ENCODE data around the gene OR5B2. TPM values are rescaled to one million over a fixed set of nuclear protein-coding genes. Genes with fewer than 3 reads are reported as not detected.
"Not testable (repeated sequence)": the region's sequence is repeated elsewhere in the genome, so short reads cannot be mapped to it uniquely, and the experiment has no call there.

The OR5B2 gene
- not detected for total RNA-seq

DNA sequence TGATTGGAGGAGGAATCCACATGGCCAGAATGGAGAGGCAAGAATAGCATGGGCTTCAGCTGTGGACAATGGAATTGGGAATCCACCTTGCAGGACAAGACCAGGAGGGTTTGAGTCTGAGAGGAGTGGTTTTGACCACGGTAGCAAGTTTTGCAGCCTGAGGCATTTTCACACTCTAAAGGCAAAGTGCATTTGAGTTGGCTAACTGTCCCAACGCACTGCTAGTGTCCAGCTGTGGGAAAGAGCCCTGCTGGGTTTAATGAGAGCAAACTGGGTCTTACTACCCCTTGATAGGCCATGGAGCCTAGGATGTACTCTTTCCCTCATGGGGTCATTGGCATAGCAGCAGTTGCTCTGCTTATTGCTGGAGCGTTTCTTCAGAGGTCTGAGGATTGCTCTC, at the start of gene OR5B2:
Gene OR5B2, minus strand, starts transcription at position 101 of the 400 bp plus-strand sequence. CDS start 4,860 bp downstream, outside the sequence.
- ATAC-seq: no peak

DNA sequence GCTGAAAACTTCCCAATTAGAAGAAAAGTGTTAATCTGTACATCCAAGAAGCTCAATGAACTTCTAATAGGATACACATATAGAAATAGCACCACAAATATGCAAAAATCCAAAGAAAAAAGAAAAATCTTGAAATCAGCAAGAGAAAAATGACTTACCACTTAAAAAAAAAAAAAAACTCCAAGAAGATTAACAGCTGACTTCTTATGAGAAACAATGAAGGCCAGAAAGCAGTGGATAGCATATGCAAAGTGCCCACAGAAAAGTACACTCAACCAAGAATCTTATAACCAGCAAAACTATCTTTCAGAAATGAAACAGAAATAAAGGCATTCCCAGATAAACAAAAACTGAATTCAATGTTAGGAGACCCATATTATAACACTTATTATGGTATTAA, 44.0 kb upstream of the OR5B2 start:
- no peak for ATAC-seq
- DNase-seq (ENCODE audit: low spot score): no peak
- intact Hi-C loops (cut with DNase I): no loop called here

More for the DNA sequence above, at the start of gene OR5B2:
- DNase-seq (ENCODE audit: low spot score): no peak
- intact Hi-C loops (cut with DNase I): no loop called here

DNA sequence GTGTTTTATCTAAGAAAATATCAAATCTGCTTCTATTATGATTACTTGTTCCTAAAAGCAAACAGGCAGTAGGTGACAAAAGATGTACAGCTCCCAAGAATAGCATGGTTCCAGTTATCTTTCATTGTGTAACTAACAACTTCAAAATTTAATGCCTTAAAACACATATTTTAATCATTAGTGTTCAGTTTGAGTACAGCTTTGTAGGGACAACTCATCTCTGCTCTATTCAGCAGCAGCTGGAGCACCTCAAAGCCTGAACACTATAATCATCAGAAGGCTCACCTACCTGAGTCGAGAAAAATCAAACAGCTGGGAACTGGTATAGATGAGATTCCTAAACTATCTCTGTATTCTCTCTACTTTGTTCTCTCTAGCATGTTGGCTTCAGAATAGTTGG, 38.4 kb upstream of the OR5B2 start:
- no peak for DNase-seq (ENCODE audit: low spot score)
- ATAC-seq: no peak
- intact Hi-C loops (cut with DNase I): no loop called here

DNA sequence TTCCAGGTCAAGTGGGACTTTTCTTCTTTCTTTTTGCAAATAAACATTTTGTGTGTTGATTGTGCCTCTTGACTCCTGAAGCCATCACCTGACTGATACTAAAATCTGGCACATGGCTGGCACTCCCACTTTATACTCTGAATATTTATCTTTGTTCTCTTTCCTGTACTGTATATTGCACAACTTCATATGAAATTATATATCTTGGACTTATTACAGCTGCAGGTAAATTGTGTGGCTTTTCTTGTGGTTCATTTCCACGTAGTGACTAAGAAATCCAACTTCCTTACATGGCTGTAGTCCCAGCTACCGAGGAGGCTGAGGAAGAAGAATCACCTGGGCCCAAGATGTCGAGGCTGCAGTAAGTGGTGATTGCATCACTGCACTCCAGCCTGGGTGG, 37.8 kb upstream of the OR5B2 start:
- intact Hi-C loops (cut with DNase I): no loop called here
- no peak for ATAC-seq
- no peak for DNase-seq (ENCODE audit: low spot score)

DNA sequence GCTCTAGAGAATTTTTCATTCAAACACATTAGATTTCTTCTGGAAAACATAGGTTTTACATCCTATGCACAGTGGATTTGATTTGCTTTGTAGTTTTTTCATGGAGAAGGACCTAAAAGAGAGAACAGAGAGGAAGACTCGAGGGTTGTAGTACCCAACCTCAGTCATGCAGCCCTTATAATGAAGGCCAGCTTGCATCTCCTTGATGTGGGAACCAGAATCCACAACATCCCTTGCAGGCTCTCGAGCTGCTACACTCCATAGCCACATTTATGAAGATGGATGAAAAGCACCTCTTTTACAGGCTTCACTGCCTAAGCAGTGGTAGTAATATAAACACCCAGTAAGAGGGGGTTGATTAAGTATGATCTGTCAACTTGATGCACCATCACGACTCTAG, 23.7 kb upstream of the OR5B2 start:
- no peak for DNase-seq (ENCODE audit: low spot score)
- intact Hi-C loops (cut with DNase I): no loop called here

DNA sequence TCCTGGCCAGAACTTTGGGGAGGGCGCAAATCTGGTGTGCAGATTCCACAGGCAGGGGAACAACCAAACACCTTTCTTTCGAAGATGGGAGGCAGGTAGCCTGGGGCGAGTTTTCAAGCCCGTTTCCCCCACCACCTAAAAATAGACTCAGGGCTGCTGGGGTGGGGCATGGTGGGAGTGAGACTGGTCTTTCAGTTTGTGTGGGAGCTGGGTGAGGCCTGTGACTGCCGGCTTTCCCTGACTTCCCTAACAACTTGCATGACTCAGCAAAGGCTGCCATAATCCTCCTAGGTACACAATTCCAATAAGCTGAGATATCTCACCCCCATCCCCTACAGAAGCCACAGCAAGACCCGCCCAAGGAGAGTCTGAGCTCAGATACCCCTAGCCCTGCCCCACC, 18.4 kb upstream of the OR5B2 start:
- no peak for ATAC-seq
- no peak for DNase-seq (ENCODE audit: low spot score)
- intact Hi-C loops (cut with DNase I): no loop called here

More for the DNA sequence above, 23.7 kb upstream of the OR5B2 start:
- no peak for ATAC-seq

DNA sequence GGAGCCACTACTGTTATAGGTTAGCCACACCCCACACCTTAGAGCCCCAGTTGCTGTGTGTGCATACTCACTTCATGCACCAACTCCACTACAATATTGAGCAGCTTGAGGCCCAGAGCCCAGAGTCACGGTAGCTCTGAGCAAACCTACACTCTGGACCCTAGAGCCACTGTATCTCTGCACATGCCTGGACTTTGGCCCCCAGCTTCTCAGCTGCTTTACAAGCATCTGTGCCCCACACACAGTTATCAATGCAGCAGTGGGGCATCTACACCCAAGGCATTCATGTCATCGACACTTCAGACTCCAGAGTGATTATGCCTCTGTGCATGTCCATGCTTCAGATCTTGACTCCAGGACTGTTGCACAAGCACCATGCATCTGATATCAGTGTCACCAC, 16.4 kb upstream of the OR5B2 start:
- ATAC-seq: no peak
- DNase-seq (ENCODE audit: low spot score): no peak
- intact Hi-C loops (cut with DNase I): no loop called here

DNA sequence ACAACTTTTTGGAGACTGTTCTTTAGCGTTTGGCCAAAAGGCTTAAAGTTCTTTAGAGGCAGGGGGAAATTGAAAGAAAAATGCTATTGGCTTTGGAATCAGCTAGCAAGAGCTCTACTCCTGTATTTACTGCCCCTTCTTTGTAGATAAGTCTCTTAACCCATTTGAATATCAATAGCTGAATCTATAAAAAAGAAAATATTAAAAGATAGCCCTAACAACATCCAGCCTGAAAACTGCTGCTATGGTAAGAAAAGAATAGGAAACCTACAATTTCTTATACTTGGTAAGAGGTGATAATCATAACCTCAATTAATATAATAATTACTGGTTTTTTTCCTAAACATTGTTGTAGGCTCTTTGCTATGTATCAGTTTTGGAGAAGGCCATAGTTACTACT, 14.2 kb upstream of the OR5B2 start, which contains the start of gene OR5B12:
Gene OR5B12, minus strand, starts transcription at position 101 of the 400 bp plus-strand sequence. CDS start 2,085 bp downstream, outside the sequence.
- ATAC-seq: no peak
- intact Hi-C loops (cut with DNase I): no loop called here
- DNase-seq (ENCODE audit: low spot score): no peak

DNA sequence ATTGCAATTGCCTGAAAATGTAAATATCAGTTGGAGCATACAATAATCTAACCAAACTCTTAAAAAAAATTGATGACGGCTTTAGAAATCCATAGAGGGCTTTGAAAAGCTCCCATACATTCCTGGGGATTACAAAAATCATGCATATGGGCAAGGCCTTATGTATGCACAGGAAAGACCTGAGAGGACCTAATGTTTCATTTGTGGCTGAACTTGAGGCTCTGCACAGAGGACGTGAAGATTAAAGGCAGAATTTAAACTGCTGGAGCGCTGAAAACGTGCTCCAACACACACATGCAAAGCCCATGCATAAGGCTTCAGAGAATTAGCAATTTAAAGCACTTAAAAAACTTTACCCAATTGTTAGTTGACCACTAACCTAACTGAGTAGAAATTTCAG, 10.6 kb upstream of the OR5B2 start:
- no peak for ATAC-seq
- DNase-seq (ENCODE audit: low spot score): no peak
- intact Hi-C loops (cut with DNase I): no loop called here

DNA sequence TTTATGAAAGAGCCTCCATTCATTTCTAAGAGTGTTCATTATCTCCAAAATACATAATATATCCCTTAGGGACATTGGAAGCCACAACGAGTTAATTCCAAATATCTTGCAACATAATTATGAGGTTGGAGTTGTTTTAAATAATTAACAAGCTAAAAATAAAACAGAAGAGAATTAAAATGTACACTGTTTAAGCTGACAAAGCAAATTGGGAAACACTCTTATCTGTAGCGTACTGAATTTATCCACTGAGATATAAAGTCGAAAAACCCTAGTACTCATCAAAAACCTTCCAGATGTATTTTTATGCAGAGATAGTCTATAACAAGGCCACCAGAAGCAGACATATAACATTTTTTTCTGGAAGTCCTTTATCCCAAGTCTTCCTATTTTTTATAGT, 6.3 kb upstream of the OR5B2 start:
- ATAC-seq (no peak), DNase-seq (ENCODE audit: low spot score) (no peak)
- intact Hi-C loops (cut with DNase I): no loop called here

DNA sequence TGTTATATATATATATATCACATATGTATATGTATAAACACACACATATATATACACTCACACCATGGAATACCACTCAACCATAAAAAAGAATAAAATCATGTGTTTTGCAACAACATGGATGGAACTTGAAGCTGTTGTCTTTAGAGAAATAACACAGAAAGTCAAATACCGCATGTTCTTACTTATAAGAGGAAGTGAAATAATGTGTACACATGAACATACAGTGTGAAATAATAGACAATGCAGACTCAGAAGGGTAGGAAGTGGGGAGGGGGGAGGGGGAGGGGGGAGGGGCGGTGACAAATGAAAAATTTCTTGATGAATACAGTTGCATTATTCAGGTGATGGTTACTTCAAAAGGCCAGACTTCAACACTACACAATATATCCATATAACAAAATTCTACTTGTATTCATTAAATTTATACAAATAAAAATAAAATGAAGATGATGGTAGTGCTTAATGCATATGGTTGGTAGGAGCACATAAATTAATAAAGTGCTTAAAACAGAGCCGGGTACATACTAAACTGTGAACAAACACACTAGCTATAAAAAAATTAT, 5.8 kb upstream of the OR5B2 start:
- DNase-seq (ENCODE audit: low spot score): no peak
- intact Hi-C loops (cut with DNase I): no loop called here
- no peak for ATAC-seq

DNA sequence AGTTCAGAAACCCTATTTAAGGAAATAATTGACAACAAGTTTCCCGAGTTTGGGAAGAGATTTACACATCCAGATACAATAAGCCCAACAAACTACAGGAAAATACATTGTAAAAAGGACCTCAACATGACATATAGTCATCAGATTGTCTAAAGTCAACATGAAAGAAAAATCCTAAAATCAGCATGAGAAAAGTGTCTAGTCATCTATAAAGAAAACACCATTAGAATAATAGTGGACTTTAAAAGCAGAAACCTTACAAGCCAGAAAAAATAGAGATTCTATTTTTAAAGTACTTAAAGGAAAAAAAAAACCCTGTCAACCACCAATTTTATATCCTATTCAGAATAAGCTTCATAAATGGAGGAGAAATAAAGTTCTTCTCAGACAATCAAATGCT, 1.4 kb upstream of the OR5B2 start:
- no peak for ATAC-seq
- intact Hi-C loops (cut with DNase I): no loop called here

DNA sequence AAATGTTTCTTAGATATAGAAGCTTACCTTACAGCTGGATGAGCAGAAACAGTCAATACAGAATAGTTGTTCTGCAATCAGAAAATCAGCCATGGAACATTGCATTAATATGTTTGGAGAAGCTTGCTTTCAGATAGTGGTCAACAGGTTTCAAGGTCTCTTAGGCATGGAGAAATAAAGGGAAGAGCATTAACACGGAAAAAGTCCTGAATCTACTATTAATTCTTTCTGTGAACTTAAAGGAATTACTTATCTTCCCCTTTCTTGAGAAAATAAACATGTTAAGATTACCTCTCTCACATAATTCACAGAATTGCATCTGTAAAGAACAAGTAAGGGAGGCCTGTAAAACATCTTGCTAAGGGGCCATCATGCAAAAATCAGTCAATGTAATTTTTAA, 21.1 kb downstream of the OR5B2 start, which contains the start of gene OR5B3:
Gene OR5B3, minus strand, starts transcription at position 101 of the 400 bp plus-strand sequence. CDS start 3,465 bp downstream, outside the sequence.
- ATAC-seq (no peak), DNase-seq (ENCODE audit: low spot score) (no peak)
- intact Hi-C loops (cut with DNase I): no loop called here

More for the DNA sequence above, 1.4 kb upstream of the OR5B2 start:
- DNase-seq (ENCODE audit: low spot score): no peak

DNA sequence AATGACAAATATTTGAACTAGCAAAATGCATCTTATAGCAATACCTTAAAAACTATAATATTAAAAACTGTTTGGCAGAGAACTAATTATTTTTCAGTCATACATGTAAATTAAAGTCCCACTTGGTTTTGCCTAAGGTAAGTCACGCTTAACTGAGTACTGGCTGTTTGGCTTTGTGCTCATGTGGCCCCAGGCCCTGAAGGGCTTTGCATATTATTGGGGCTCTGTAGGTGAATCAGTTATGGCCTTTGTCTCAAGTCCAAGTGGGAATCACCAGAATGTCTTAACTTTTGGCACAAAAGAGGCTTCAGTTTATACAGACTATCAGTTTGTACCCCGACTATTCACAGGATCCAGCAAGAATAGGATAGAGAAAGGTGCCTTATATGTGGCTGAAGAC, 28.3 kb downstream of the OR5B2 start:
- DNase-seq (ENCODE audit: low spot score); intact Hi-C loops (cut with DNase I); ATAC-seq: not testable (repeated sequence)

DNA sequence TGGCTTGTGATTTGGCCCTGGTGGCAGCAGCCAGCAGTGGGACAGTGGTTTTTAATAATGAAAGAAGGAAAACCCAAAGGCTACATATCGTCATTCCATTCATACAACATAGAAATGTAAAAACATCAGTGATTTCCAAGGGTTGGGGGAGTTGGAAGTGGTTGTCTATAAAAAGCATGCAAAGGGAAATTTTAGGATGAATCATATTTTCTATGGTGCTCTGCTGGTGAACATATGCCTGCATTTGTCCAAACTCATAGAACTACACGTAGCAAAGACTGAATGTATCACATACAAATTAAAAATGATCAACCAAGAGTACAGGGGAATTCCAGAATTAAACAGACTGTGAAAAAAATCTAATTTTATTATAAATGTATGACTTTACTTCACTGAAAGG, 32.3 kb downstream of the OR5B2 start:
- intact Hi-C loops (cut with DNase I): no loop called here
- no peak for DNase-seq (ENCODE audit: low spot score)
- ATAC-seq: no peak

DNA sequence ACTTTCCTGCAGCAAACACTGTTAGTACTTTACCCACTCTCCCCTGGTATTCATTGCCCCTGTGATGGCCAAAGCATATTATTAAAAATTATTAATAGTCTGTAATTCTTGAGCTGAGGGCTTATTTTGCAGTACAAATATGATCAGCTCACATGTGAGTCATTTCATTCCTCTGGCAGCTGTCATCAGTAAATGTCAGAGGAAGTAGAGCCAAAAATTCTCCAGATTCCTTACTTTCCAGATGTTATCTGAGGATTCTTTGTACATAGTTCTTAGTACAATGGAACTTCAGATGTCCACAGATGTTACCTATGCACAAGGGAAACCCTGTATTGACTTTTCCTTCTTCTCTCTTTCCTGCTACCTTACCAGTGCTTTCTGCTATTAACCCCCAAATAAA, 33.7 kb downstream of the OR5B2 start:
- no peak for DNase-seq (ENCODE audit: low spot score)
- no peak for ATAC-seq
- intact Hi-C loops (cut with DNase I): no loop called here

DNA sequence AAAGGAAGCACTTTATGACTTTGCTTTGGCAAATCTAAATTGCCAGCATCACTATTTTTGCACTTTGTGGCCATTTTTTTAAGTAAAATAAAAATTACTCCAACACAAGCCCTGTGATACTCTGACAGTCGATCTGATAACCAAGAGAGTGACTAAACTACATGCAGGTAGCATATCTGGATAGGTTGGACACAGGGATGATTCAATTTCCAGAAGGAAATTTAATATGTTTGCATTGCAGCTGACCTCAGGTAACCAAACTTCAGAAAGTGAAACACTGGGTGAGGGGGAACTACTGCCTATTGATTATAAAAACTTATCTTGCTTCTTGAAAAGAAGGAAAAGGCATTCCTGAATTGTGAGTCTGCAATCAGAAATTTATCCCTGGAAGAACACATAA, 35.2 kb downstream of the OR5B2 start:
- ATAC-seq: no peak
- DNase-seq (ENCODE audit: low spot score): no peak
- intact Hi-C loops (cut with DNase I): no loop called here

DNA sequence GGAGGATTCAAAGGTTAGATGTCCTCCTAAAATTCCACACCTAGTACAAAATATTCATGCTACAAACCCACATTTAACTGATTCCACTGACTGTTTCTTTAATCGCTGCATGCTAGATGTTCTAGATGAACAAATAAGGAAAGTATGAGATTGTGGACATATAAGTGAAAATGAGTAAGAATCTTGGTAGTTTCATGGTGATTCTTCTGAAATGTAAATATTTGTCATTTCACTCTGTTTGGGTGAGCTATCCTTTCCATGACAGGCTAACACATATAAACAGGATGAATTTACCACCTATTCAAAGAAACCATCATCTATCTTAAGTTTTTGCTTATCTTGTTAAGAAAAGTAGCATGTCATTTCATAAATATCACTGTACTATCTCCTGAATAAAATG, 36.0 kb downstream of the OR5B2 start:
- ATAC-seq (no peak), DNase-seq (ENCODE audit: low spot score) (no peak)
- intact Hi-C loops (cut with DNase I): no loop called here

DNA sequence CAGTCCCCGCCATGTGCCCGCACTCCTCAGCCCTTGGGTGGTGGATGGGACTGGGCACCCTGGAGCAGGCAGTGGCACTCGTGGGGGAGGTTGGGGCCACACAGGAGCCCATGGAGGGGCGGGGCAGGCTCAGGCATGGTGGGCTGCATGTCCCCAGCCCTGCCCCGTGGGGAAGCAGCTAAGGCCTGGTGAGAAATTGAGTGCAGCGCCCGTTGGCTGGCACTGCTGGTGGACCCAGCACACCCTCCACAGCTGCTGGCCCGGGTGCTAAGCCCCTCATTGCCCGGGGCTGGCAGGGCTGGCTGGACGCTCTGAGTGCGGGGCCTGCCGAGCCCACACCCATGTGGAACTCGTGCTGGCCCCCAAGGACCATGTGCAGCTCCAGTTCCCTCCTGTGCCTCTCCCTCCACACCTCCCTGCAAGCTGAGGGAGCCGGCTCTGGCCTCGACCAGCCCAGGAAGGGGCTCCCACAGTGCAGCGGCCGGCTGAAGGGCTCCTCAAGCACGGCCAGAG, 37.3 kb downstream of the OR5B2 start:
- intact Hi-C loops (cut with DNase I): no loop called here
- ATAC-seq: no peak
- DNase-seq (ENCODE audit: low spot score): no peak

All from sciatic nerve (tissue), 2 donors.